Measurements from ENCODE around the gene NFILZ.

NFILZ gene

GRCh38 chr19:8601796-8602195, 28.6 kb upstream of the NFILZ start:
- DNase-seq: no peak
- Histone ChIP-seq H3K4me3 (ENCODE audit: low read depth, low read length) (no peak overlapping the region), H3K27me3 (replicated peaks) (no peaks in the 10 kb centered on the region), H3K27ac (no peak overlapping the region), H3K36me3 (replicated peaks) (peaks cover 41% of the 10 kb centered on the region)
- in situ Hi-C loops (cut with HindIII; ENCODE audit: low pct_ligation_motif_present, low sequenced_read_pairs): no loop called here
- TF ChIP-seq CTCF (IDR thresholded peaks at IDR 0.05; ENCODE audit: low read depth, low read length, missing control alignments): no peak

GRCh38 chr19:8605514-8605913, 24.9 kb upstream of the NFILZ start:
- no peak for TF ChIP-seq CTCF (IDR thresholded peaks at IDR 0.05; ENCODE audit: low read depth, low read length, missing control alignments)
- in situ Hi-C loops (cut with HindIII; ENCODE audit: low pct_ligation_motif_present, low sequenced_read_pairs): no loop called here
- peaks cover 29% of the 10 kb centered on the region for H3K36me3 ChIP-seq (replicated peaks)
- H3K27me3 ChIP-seq (replicated peaks): no peaks in the 10 kb centered on the region
- no peak for DNase-seq
- H3K4me3 ChIP-seq (ENCODE audit: low read depth, low read length): no peak overlapping the region
- no peak overlapping the region for H3K27ac ChIP-seq

GRCh38 chr19:8607386-8607785, 23.0 kb upstream of the NFILZ start:
- peak; percentile 64 for DNase-seq
- TF ChIP-seq CTCF (IDR thresholded peaks at IDR 0.05; ENCODE audit: low read depth, low read length, missing control alignments): no peak
- Histone ChIP-seq H3K27me3 (replicated peaks) (no peaks in the 10 kb centered on the region), H3K36me3 (replicated peaks) (peaks cover 21% of the 10 kb centered on the region), H3K27ac (no peak overlapping the region), H3K4me3 (ENCODE audit: low read depth, low read length) (no peak overlapping the region)
- in situ Hi-C loops (cut with HindIII; ENCODE audit: low pct_ligation_motif_present, low sequenced_read_pairs): no loop called here

GRCh38 chr19:8608941-8609278, 21.5 kb upstream of the NFILZ start:
- no peak for DNase-seq
- H3K36me3 ChIP-seq (replicated peaks): peaks cover 8% of the 10 kb centered on the region
- TF ChIP-seq CTCF (IDR thresholded peaks at IDR 0.05; ENCODE audit: low read depth, low read length, missing control alignments): no peak
- in situ Hi-C loops (cut with HindIII; ENCODE audit: low pct_ligation_motif_present, low sequenced_read_pairs): no loop called here
- H3K27me3 ChIP-seq (replicated peaks): no peaks in the 10 kb centered on the region
- peak overlapping the region; percentile 84 for H3K4me3 ChIP-seq (ENCODE audit: low read depth, low read length)
- peak overlapping the region; percentile 77 for H3K27ac ChIP-seq

GRCh38 chr19:8609279-8610040, 21.0 kb upstream of the NFILZ start:
- Histone ChIP-seq H3K4me3 (ENCODE audit: low read depth, low read length) (peak overlapping the region; percentile 84), H3K36me3 (replicated peaks) (peaks cover 7% of the 10 kb centered on the region), H3K27me3 (replicated peaks) (no peaks in the 10 kb centered on the region), H3K27ac (peak overlapping the region; percentile 77)
- in situ Hi-C loops (cut with HindIII; ENCODE audit: low pct_ligation_motif_present, low sequenced_read_pairs): no loop called here
- TF ChIP-seq CTCF (IDR thresholded peaks at IDR 0.05; ENCODE audit: low read depth, low read length, missing control alignments): peak; percentile 42
- peak; percentile 81 for DNase-seq

Measured in brain microvascular endothelial cell (primary cell).